Right atrium auricular region (tissue), 2 donors: Measurements from ENCODE around the gene RAP1GAP. TPM values are rescaled to one million over a fixed set of nuclear protein-coding genes. Genes with fewer than 3 reads are reported as not detected.

Source experiments
- DNase-seq: peaks from one replicate; pipeline ENCODE4 v3.0.0-alpha.2; 2019; ENCODE audit warnings: low spot score
- H3K27ac ChIP-seq, 2 donors: fragments of 200-600 bp; sonication (generic); 1 replicate in 1 of 2; 2 replicates in 1 of 2; pipeline ENCODE4 v1.5.1; 2016 to 2019
- H3K27me3 ChIP-seq, 2 donors: fragments of 200-600 bp; sonication (generic); one replicate each; pipeline versions ENCODE4 v1.5.1 to v1.6.0; 2017 to 2019
- H3K36me3 ChIP-seq: fragments of 200-600 bp; sonication (generic); one replicate; pipeline ENCODE4 v1.5.1; 2016
- H3K4me1 ChIP-seq, 2 donors: fragments of 200-600 bp; sonication (generic); one replicate each; pipeline versions ENCODE4 v1.5.1 to v1.6.0; 2017 to 2019
- H3K4me3 ChIP-seq, 2 donors: fragments of 200-600 bp; sonication (generic); 1 replicate in 1 of 2; 2 replicates in 1 of 2; pipeline ENCODE4 v1.5.1; 2017 to 2019; ENCODE audit warnings: mild to moderate bottlenecking in 1 of 2, moderate library complexity in 1 of 2
- H3K9me3 ChIP-seq, 2 donors: fragments of 200-600 bp; sonication (generic); one replicate each; pipeline ENCODE4 v1.5.1; 2019
- total RNA-seq, 2 donors: library from RNA; depleted of rRNA; stranded (reverse); fragments of >200 nt; gene quantifications; one replicate each; pipeline ENCODE4 v1.1.0, GENCODE V29; 2016
- TF ChIP-seq, protein P1 (sequence below), 2 donors: fragments of 200-600 bp; sonication (generic); IDR thresholded peaks; one replicate each; pipeline ENCODE4 v1.5.1; 2019; ENCODE audit warnings: antibody characterized with exemption in 2 of 2

Gene RAP1GAP
- total RNA-seq, 2 donors from 2014 or later, result 4.0 to 8.4 TPM

DNA sequence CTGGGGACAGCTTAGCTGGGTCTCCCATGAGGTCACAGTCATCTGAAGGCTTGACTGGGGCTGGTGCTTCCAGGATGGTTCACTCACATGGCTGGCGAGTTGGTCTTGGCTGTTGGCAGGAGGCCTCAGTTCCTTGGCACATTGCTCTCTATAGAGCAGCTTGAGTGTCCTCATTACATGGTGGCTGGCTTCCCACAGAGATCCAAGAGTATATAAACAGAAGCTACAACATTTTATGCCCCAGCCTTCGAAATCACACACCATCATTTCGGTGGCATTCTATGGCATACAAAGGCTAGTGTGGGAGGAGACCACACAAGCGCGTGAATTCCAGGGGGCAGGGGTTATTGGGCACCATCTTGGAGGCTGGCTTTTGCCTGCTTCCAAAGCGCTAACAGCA is 96.9 kb downstream of the RAP1GAP start:
- TF ChIP-seq, protein P1, sequence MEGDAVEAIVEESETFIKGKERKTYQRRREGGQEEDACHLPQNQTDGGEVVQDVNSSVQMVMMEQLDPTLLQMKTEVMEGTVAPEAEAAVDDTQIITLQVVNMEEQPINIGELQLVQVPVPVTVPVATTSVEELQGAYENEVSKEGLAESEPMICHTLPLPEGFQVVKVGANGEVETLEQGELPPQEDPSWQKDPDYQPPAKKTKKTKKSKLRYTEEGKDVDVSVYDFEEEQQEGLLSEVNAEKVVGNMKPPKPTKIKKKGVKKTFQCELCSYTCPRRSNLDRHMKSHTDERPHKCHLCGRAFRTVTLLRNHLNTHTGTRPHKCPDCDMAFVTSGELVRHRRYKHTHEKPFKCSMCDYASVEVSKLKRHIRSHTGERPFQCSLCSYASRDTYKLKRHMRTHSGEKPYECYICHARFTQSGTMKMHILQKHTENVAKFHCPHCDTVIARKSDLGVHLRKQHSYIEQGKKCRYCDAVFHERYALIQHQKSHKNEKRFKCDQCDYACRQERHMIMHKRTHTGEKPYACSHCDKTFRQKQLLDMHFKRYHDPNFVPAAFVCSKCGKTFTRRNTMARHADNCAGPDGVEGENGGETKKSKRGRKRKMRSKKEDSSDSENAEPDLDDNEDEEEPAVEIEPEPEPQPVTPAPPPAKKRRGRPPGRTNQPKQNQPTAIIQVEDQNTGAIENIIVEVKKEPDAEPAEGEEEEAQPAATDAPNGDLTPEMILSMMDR (IDR thresholded peaks at IDR 0.05), result no peak
- Histone ChIP-seq H3K9me3 (peaks cover 0 to 5% of the 10 kb centered on the region in 2 donors), H3K36me3 (no peaks in the 10 kb centered on the region), H3K4me3 (no peak overlapping the region), H3K4me1 (peaks cover 0 to 26% of the 10 kb centered on the region in 2 donors), H3K27me3 (no peaks in the 10 kb centered on the region), H3K27ac (no peak overlapping the region)
- DNase-seq, result no peak

DNA sequence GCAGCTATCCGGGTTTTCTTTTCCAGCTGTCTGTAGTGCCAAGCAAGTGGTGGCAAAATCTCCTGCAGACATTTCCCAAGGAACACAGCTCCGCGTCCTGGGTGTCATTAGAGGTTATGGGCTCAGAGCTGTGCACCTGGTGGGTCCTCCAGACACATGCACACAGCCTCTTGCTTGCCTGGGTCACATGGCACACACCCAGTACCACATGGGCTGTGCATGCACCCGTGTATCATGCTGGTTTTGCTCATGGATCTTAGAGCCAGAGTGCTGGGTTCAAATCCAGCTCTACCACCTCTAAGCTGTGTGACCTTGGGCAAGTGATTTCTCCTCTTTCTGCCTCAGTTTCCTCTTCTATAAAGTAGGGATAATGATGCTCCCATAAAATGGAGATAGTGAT is 98.3 kb downstream of the RAP1GAP start:
- H3K27ac ChIP-seq, result no peak overlapping the region
- no peaks in the 10 kb centered on the region for H3K27me3 ChIP-seq
- TF ChIP-seq, protein P1 (IDR thresholded peaks at IDR 0.05), result no peak
- no peaks in the 10 kb centered on the region for H3K36me3 ChIP-seq
- no peak for DNase-seq
- H3K9me3 ChIP-seq, result peaks cover 0 to 5% of the 10 kb centered on the region in 2 donors
- H3K4me3 ChIP-seq, result no peak overlapping the region
- H3K4me1 ChIP-seq, result peaks cover 0 to 30% of the 10 kb centered on the region in 2 donors

DNA sequence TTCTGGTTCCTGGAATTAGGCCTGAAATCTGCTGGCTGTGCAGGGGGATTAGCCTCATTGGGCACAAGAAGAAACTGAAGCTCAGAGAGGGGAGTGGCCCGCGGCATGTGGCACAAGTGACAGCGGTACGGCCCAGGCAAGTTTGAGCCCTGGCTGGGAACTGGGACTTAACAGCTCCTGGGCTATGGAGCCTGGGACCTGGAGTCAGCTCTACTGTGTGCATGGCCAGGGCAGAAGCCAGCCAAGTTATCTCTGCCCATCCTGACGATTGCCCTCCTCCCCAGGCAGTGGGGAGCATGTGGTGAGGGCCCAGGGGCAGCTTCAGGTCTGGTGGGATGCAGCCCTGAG is 98.7 kb downstream of the RAP1GAP start:
- TF ChIP-seq, protein P1 (IDR thresholded peaks at IDR 0.05), result no peak
- Histone ChIP-seq H3K27ac (no peak overlapping the region), H3K4me3 (no peak overlapping the region), H3K27me3 (no peaks in the 10 kb centered on the region), H3K4me1 (peaks cover 0 to 28% of the 10 kb centered on the region in 2 donors), H3K9me3 (peaks cover 0 to 5% of the 10 kb centered on the region in 2 donors), H3K36me3 (no peaks in the 10 kb centered on the region)
- DNase-seq, result no peak

DNA sequence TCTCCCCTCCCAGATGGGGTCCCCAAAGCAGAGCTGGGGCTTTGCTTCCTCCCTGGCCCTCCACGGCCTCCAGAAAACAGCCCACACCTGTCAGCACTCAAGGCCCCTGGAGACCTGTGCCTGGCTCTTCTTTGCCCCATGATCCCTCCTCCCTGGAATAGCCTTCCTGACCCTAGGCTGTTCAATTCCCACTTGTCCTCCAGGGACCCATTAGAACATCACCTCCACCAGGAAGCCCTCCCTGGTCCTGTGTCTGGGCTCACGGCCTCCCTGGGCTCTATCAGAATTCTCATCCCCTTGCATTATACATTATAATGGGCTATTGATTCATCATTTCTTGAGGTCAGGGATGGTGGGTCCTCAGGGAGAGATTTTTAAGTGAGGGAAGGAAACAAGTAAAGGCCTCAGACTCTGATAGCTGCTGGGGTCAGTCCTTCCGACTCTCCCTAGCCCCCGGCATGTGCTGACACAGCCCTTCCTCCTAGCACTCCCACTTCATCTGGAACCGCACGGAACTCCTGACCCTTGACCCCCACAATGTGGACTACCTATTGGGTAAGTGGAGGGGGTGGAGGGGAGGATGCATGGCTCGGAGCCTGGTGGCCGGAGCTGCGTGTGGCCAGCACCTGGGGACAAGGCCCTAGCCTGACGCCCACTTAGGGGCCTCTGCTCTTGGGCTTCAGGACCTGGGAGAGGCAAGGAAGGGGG is 99.2 kb downstream of the RAP1GAP start:
- peaks cover 0 to 5% of the 10 kb centered on the region in 2 donors for H3K9me3 ChIP-seq

DNA sequence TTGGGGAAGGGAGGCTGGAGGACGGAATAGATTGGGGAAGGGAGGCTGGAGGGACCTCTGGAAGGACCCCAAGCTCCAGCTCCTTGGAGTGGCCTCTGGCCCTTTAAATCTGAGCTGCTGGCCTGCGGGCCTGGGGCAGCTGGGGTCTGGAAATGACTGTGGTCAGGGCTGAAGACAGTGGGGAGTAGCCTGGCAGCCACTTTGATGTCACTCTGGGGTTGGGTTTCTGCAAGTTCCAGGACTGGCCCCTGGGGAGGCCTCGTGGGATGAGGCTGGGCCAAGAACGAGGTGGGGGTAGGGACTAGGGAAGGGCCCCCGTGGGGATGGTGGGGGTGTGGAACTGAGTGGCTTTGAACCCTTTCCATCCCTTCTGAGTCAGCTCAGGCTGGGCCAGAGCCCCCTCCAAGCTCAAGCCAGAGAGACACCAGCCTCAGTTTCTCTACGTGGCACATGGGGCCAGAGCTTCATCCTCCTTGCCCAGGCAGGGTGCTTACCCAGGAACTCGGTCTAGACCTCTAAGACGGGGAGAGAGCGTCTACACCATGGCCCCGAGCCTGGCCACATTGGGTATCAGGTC is 100.3 kb downstream of the RAP1GAP start:
- Histone ChIP-seq H3K27me3 (no peaks in the 10 kb centered on the region), H3K36me3 (no peaks in the 10 kb centered on the region), H3K9me3 (peaks cover 0 to 5% of the 10 kb centered on the region in 2 donors), H3K4me1 (peaks cover 0 to 12% of the 10 kb centered on the region in 2 donors), H3K4me3 (no peak overlapping the region), H3K27ac (no peak overlapping the region)
- no peak for DNase-seq
- TF ChIP-seq, protein P1 (IDR thresholded peaks at IDR 0.05), result no peak

More for the DNA sequence above, 99.2 kb downstream of the RAP1GAP start:
- no peak for DNase-seq
- no peak overlapping the region for H3K4me3 ChIP-seq
- peaks cover 0 to 23% of the 10 kb centered on the region in 2 donors for H3K4me1 ChIP-seq
- H3K27ac ChIP-seq, result no peak overlapping the region
- no peaks in the 10 kb centered on the region for H3K36me3 ChIP-seq
- TF ChIP-seq, protein P1 (IDR thresholded peaks at IDR 0.05), result no peak
- no peaks in the 10 kb centered on the region for H3K27me3 ChIP-seq
